Fibroblast of pulmonary artery (primary cell): ENCODE results near the gene GMDS.

ENCODE experiments used
- DNase-seq: peaks from one replicate; pipeline ENCODE4 v3.0.0-alpha.2; 2010; ENCODE audit warnings: low read depth
- H3K4me3 ChIP-seq: replicated peaks from 2 replicates; pipeline ENCODE4 v1.5.1; 2011; ENCODE audit warnings: low read depth, mild to moderate bottlenecking, control low read depth, low read length, moderate library complexity
- TF ChIP-seq, protein P1 (sequence below): IDR thresholded peaks from 2 replicates; pipeline ENCODE4 v1.5.1; 2011; ENCODE audit warnings: mild to moderate bottlenecking, control low read depth, low read length, inconsistent platforms; ENCODE audit errors: missing control alignments

Gene GMDS

DNA sequence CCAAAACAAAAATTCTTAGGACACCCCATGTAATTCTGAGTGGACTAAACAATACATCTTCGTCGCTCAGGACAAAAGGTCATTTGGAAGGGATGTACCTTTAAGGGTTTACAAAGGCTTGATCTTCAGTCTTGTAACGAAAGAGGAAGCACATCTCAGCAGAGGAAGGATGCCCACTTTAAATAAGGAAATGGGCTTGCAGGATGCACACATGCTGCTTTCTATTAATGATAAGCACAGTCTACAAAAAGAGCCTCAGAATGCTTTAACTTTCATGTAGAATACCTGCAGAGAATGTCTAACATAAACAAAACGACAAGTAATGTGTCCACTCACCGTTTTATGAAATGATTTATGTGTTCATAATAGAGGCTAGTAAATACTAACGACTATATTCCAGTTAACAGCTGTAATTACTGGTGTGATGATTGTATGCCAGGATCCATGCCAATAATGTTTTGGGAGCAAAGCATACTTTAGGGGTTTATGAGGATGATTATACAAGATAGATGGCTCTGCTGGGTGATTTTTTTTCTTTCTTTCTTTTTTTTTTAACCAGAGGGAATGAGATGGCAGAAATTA is 216.9 kb downstream of the GMDS start:
- TF ChIP-seq, protein P1, sequence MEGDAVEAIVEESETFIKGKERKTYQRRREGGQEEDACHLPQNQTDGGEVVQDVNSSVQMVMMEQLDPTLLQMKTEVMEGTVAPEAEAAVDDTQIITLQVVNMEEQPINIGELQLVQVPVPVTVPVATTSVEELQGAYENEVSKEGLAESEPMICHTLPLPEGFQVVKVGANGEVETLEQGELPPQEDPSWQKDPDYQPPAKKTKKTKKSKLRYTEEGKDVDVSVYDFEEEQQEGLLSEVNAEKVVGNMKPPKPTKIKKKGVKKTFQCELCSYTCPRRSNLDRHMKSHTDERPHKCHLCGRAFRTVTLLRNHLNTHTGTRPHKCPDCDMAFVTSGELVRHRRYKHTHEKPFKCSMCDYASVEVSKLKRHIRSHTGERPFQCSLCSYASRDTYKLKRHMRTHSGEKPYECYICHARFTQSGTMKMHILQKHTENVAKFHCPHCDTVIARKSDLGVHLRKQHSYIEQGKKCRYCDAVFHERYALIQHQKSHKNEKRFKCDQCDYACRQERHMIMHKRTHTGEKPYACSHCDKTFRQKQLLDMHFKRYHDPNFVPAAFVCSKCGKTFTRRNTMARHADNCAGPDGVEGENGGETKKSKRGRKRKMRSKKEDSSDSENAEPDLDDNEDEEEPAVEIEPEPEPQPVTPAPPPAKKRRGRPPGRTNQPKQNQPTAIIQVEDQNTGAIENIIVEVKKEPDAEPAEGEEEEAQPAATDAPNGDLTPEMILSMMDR = no peak
- H3K4me3 ChIP-seq = no peak overlapping the region
- no peak for DNase-seq

DNA sequence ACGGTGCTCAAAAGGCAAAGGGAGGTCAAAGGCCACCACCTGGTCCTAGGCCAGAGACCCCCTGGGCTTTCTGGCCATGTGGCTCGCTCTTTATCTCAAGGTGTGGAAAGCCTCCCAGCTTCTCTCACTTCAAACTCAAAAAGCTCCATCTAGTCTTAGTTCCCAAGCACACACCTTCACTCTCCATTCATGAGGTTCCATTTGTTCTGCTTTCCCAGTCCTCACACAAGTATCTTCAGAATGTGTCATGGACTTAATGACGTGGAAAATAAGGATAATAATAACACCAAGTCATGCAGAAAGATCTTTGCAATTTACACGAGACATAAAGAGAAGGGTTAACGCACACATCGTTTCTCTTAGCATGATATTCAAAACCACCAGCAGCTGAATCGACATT is 219.3 kb downstream of the GMDS start:
- H3K4me3 ChIP-seq = no peak overlapping the region
- DNase-seq = no peak
- TF ChIP-seq, protein P1 = no peak

DNA sequence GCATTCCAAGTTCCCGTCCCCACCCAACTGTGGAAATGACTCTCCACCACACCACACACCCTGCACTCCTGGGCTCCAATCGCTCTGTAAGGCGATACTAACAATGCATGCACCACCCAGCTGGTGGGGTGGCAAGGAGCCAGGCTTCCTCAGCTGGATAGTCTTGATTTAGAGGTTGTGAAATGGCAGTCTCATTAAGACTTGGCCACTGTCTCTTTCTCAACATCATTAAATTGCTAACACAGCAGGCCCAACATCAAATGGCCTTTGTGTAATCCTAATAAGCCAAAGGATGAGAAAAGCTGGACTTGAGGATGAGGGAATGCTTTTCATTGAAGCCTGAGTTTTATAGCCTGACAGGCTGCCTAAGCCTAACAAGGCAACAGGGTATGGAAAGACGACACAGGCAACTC is 223.7 kb downstream of the GMDS start:
- DNase-seq = peak; percentile 59
- H3K4me3 ChIP-seq = no peak overlapping the region
- TF ChIP-seq, protein P1 = no peak

DNA sequence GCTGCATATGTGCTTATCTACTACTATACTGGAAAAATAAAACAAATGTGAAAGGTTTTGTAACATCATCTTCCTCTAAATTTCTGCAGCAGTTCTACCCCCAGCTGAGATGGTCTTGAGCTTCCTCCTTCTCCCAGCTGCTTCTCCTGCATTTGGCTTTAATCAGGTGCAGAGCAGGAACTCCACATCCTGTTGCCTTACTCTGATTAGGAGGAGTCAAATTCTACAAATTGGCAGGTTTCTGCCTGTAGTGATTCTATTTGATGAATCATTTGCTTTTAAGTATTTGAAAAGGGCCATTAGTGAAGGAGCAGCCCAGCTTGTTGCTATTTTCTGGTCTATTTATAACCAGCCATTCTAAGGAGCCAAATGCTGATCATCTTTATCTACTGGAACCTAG is 224.5 kb downstream of the GMDS start:
- peak; percentile 8 for DNase-seq
- TF ChIP-seq, protein P1 = no peak
- H3K4me3 ChIP-seq = no peak overlapping the region

DNA sequence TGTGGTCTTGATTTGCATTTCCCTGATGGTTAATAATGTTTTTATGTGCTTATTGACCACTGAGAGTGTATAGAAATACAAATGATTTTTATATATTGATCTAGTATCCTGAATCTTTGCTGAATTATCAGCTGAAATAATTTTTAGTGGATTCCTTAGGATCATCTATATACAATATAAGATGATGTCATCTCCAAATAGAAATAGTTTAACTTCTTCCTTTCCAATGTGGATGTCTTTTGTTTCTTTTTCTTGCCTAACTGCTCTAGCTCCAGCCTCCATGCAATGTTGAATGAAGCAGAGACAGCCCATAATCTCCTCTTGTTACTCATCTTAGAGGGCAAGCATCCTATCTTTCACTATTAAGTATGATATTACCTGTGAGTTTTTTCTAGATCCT is 226.4 kb downstream of the GMDS start:
- TF ChIP-seq, protein P1 = no peak
- no peak overlapping the region for H3K4me3 ChIP-seq
- no peak for DNase-seq

DNA sequence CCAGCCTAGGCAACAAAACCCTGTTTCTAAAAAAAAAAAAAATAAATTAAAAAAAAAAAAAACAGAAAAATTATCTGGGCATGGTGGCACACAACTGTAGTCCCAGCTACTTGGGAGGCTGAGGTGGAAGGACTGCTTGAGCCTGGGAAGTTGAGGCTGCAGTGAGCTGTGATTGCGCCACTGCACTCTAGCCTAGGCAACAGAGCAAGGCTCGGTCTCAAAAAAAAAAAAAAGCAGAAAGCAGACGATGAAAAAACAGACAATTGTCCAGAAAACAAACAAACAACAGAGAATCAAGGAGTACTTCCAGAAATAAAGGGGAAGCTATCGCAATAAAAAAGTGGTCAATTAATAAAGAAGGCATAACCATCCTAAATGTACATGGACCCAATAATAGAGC is 229.4 kb downstream of the GMDS start:
- TF ChIP-seq, protein P1 = no peak
- H3K4me3 ChIP-seq = no peak overlapping the region
- no peak for DNase-seq

DNA sequence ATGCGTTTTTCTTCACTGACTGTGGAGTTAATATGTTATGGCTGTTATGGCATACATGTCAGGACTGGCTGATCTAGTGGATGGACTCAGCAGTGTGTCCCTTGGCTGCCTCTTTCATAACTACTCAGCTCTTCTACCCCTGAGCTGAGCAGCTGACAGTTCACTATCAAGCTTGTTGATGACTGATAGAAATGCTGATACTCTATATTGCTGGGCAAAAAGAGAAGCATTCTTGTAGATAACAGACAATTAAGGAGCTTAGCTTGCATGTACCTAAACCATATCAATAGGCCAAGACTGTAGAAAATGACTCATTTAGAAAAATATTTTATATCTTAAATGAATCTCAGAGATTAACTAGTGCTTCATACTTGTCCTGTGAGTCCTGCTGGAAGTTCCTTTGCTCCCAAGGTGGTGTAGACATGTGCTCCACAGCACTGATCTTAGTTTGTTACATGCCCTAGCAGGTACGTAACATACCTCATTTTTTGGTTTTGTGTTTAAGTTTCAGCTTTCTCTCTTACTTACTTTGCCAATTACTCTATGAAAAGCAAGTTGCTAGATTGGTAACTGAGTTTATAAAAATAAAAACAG is 236.9 kb downstream of the GMDS start:
- H3K4me3 ChIP-seq = no peak overlapping the region
- no peak for DNase-seq
- TF ChIP-seq, protein P1 = no peak
